GM12878 (cell line): ENCODE data around the gene CADM2. TPM values are rescaled to one million over a fixed set of nuclear protein-coding genes. Genes with fewer than 3 reads are reported as not detected.
"Not testable (repeated sequence)": the region's sequence is repeated elsewhere in the genome, so short reads cannot be mapped to it uniquely, and the experiment has no call there.

Experiments
- ATAC-seq: fragments of 200-7000 bp; cut with Tn5 transposase; 3 replicates; pipeline ENCODE4 v1.9.1; 2020; ENCODE audit warnings: mild to moderate bottlenecking, moderate library complexity
- BruUV-seq: library from RNA; stranded (reverse); fragments of 400-500 nt; replicated peaks from 2 replicates; lab custom pipeline; 2021; lab: Mats Ljungman, UMichigan
- CTCF ChIA-PET: fragments of 300-600 bp; sonication (Branson Sonifier 250); formaldehyde crosslinking; extraction: SDS; loops from one replicate; lab custom pipeline; 2021; ENCODE audit warnings: inconsistent platforms; lab: Yijun Ruan, JAX
- POLR2A ChIA-PET: fragments of 350-600 bp; formaldehyde crosslinking; extraction: SDS; loops from one replicate; lab custom pipeline; 2021; ENCODE audit warnings: inconsistent platforms; lab: Charles Lee
- RAD21 ChIA-PET: fragments of 300-600 bp; sonication (Branson Sonifier 250); formaldehyde crosslinking; loops from one replicate; lab custom pipeline; 2023; ENCODE audit warnings: antibody characterized with exemption; ENCODE audit not compliant: unreplicated experiment; lab: Charles Lee
- SMC1A ChIA-PET: fragments of 300-600 bp; sonication (Branson Sonifier 250); formaldehyde crosslinking; loops from one replicate; lab custom pipeline; 2023; ENCODE audit not compliant: unreplicated experiment, uncharacterized antibody; lab: Charles Lee
- DNase-seq: peaks from one replicate; pipeline ENCODE4 v3.0.0-alpha.2; 2011; ENCODE audit warnings: low read depth, low spot score
- FAIRE-seq: peaks from 3 replicates; lab custom pipeline; 2011; peaks lifted over from hg19 to GRCh38; lab: Jason Lieb, UNC
- H2AFZ ChIP-seq: 2 replicates; pipeline ENCODE4 v1.6.0; 2011; ENCODE audit warnings: low read depth, low read length, control low read depth; ENCODE audit not compliant: control insufficient read depth
- H3K27ac ChIP-seq: 2 replicates; pipeline ENCODE4 v1.5.1; 2011; ENCODE audit warnings: control low read depth; ENCODE audit not compliant: control insufficient read depth, insufficient read depth
- H3K27me3 ChIP-seq, 2 experiments: replicated peaks in 1 of 2; 2 replicates each; pipeline versions ENCODE4 v1.6.0 to v1.6.1; 2011; ENCODE audit warnings: low read length in 1 of 2; ENCODE audit not compliant: control insufficient read depth in 2 of 2, insufficient read depth in 2 of 2
- H3K36me3 ChIP-seq, 2 experiments: 2 replicates each; pipeline ENCODE4 v1.5.1; 2011; ENCODE audit warnings: low read length in 1 of 2; ENCODE audit not compliant: control insufficient read depth in 2 of 2, insufficient read depth in 2 of 2
- H3K4me1 ChIP-seq: 2 replicates; pipeline ENCODE4 v1.6.1; 2011; ENCODE audit warnings: mild to moderate bottlenecking, low read length, moderate library complexity, mixed read lengths; ENCODE audit not compliant: control insufficient read depth, insufficient read depth
- H3K4me2 ChIP-seq: 2 replicates; pipeline ENCODE4 v1.6.0; 2011; ENCODE audit warnings: control low read depth; ENCODE audit not compliant: control insufficient read depth, insufficient read depth
- H3K4me3 ChIP-seq: fragments of 200-600 bp; sonication (generic); 2 replicates; pipeline ENCODE4 v1.5.1; 2016
- H3K79me2 ChIP-seq: 2 replicates; pipeline ENCODE4 v1.6.0; 2011; ENCODE audit warnings: low read length; ENCODE audit not compliant: control insufficient read depth, insufficient read depth
- H3K9ac ChIP-seq: 2 replicates; pipeline ENCODE4 v1.8.0; 2011; ENCODE audit warnings: low read length, control low read depth, mixed read lengths; ENCODE audit not compliant: control insufficient read depth, insufficient read depth
- H3K9me3 ChIP-seq: replicated peaks from 3 replicates; pipeline ENCODE4 v1.5.1; 2011; ENCODE audit warnings: mild to moderate bottlenecking, low read length; ENCODE audit not compliant: control insufficient read depth, insufficient read depth
- H4K20me1 ChIP-seq: 2 replicates; pipeline ENCODE4 v1.6.0; 2011; ENCODE audit not compliant: control insufficient read depth, insufficient read depth
- DPF2 ChIP-seq: fragments of 450-650 bp; IDR thresholded peaks from 2 replicates; pipeline ENCODE4 v1.6.1; 2017; ENCODE audit warnings: mild to moderate bottlenecking
- POLR2AphosphoS5 ChIP-seq: IDR thresholded peaks from 2 replicates; pipeline ENCODE4 v1.6.1; 2011; ENCODE audit warnings: mild to moderate bottlenecking, low read length, inconsistent platforms
- TCF12 ChIP-seq: IDR thresholded peaks from 2 replicates; pipeline ENCODE4 v1.6.1; 2011; ENCODE audit warnings: low read depth, mild to moderate bottlenecking, low read length
- WGBS: methylation state at CpG from one replicate; pipeline ENCODE4 v1.1.6; 2016; ENCODE audit warnings: low lambda C conversion rate; ENCODE audit not compliant: insufficient replicate concordance, insufficient coverage; ENCODE audit errors: missing lambda C conversion rate; 5-methylcytosine and 5-hydroxymethylcytosine counted together
- in situ Hi-C: fragments of 300-500 bp; cut with MboI; formaldehyde crosslinking; loops from 9 replicates; pipeline ENCODE4 v1.14.3; 2018; ENCODE audit warnings: mixed read lengths
- intact Hi-C: fragments of 100-400 bp; cut with micrococcal nuclease; formaldehyde crosslinking; loops from one replicate; pipeline ENCODE4 v1.14.2; 2022; ENCODE audit not compliant: unreplicated experiment
- polyA plus RNA-seq, 11 experiments: library from polyadenylated mRNA; depleted of rRNA in 4 of 11; unstranded in 6 of 11; stranded (reverse) in 5 of 11; fragments of >200 nt; fragmentation: Nextera tagmentation in 4 of 11; fragmentation: Illumina TruSeq in 1 of 11; extraction: Ambion mirVana in 4 of 11; extraction: Trizol in 1 of 11; gene quantifications; 1 replicate in 1 of 11; 2 replicates in 10 of 11; pipeline versions ENCODE4 v1.2.1 to v1.2.3, GENCODE V29; 2011 to 2016; ENCODE audit warnings: inconsistent platforms in 2 of 11, missing spikeins in 2 of 11, low read depth in 1 of 11
- total RNA-seq, 4 experiments: library from RNA; depleted of rRNA in 3 of 4; stranded (reverse); fragments of >200 nt in 3 of 4; fragmentation: Illumina TruSeq in 1 of 4; extraction: Trizol in 1 of 4; gene quantifications; 2 replicates each; pipeline versions ENCODE4 v1.2.1 to v1.2.3, GENCODE V29; 2013 to 2021

CADM2 gene
- total and polyA plus RNA-seq, 10 of the 15 experiments (the other 5 are each of a cell fraction or from before 2014, with no cell fraction given), result 0.13 TPM; not detected in 9

GRCh38 chr3:85151555-85151954 is 192.8 kb downstream of the CADM2 start:
- no peak for FAIRE-seq
- H3K9me3 ChIP-seq, result no peaks in the 10 kb centered on the region
- H3K27ac ChIP-seq, result no peak overlapping the region
- ChIA-PET POLR2A (no interaction called here), SMC1A (no interaction called here), CTCF (no interaction called here), RAD21 (no interaction called here)
- H3K79me2 ChIP-seq, result no peaks in the 10 kb centered on the region
- no peak for DNase-seq
- WGBS, result 0% methylated on average over 1 of the region's 1 CpG
- no peak overlapping the region for H3K4me3 ChIP-seq
- no TSS peak for BruUV-seq
- ATAC-seq, result no peak
- intact Hi-C loops (no loop called here), in situ Hi-C loops (no loop called here)
- TF ChIP-seq TCF12 (no peak), POLR2AphosphoS5 (no peak), DPF2 (no peak)
- H2AFZ ChIP-seq, result no peak overlapping the region
- no peaks in the 10 kb centered on the region for H3K36me3 ChIP-seq
- no peaks in the 10 kb centered on the region for H3K27me3 ChIP-seq
- no peaks in the 10 kb centered on the region for H3K4me1 ChIP-seq
- H3K9ac ChIP-seq, result no peak overlapping the region
- no peak overlapping the region for H3K4me2 ChIP-seq
- H4K20me1 ChIP-seq, result no peaks in the 10 kb centered on the region

- intact Hi-C loops, FAIRE-seq, H3K36me3 ChIP-seq, H3K9ac ChIP-seq, H3K79me2 ChIP-seq, H3K27ac ChIP-seq, H3K4me1 ChIP-seq, CTCF ChIA-PET, H3K9me3 ChIP-seq, H3K27me3 ChIP-seq, H4K20me1 ChIP-seq, H2AFZ ChIP-seq, BruUV-seq, ATAC-seq, DNase-seq, H3K4me2 ChIP-seq, POLR2A ChIA-PET, SMC1A ChIA-PET, in situ Hi-C loops, H3K4me3 ChIP-seq, RAD21 ChIA-PET: not testable (repeated sequence)
- WGBS, result 60% methylated on average over 7 of the region's 7 CpGs
These were observed 194.5 kb downstream of the CADM2 start for GRCh38 chr3:85153279-85153678.
